ENCODE results near the gene COL20A1.

Gene COL20A1

DNA sequence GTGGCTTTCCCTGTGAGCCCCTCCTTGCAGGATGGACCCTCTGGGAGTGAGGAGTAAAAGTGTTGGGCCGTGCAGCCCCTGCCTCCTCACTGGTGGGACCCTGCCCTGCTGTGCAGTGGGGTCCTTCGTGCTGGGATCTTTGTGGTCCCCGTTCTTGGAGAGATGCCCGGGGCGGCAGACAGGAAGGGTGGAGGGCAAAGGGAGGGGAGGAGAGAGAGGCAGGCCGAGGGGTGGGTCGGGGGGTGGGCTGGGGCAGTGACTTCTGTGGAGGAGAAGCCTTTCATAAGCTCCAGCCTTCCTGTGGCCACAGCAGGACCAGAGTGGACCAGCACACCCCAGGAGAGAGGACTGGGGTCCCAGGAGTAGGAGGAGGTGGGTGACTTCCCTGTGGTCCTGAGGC is at the start of gene COL20A1:
COL20A1 (plus strand) TSS at position 283 of the 400 bp plus-strand sequence. CDS start 1,922 bp downstream, outside the sequence.
- FAIRE-seq: no peak

DNA sequence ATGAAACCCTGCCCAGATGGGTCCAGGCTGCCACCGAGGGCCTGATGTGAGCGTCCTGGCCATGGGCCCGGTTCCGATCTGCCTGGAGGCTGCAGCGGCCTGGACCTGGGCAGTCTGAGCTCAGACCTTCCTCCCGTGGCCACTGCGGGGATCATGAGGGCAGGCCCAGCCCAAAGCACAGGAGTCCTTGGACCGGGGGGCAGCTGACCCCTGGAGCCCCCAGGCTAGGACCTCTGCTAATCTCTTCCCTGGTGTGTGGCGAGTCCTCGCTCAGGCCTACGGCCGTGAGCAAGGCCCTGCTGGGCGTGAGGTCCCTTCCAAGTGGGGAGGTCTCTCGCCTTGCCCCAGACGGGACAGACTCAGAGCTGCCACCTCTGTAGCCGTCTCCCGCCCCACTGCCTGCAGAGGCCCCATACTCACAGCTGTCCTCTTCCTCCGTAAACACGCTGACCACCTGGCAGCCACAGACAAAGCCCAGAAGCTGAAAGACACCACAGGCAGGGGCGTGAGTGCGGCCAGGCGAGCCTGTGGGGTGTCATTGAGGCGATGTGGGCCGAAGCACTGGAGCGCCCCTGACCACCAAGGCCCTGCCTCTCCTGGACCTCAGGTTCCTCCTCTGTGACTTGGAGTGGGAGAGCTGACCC is 49.3 kb upstream of the COL20A1 start:
- FAIRE-seq (no peak), DNase-seq (ENCODE audit: low spot score) (no peak)

More for the DNA sequence above, at the start of gene COL20A1:
- no peak for DNase-seq (ENCODE audit: low spot score)

- no peak for DNase-seq (ENCODE audit: low spot score)
- FAIRE-seq: no peak
Measured at GRCh38 chr20:63244468-63244867, 48.5 kb upstream of the COL20A1 start.

DNA sequence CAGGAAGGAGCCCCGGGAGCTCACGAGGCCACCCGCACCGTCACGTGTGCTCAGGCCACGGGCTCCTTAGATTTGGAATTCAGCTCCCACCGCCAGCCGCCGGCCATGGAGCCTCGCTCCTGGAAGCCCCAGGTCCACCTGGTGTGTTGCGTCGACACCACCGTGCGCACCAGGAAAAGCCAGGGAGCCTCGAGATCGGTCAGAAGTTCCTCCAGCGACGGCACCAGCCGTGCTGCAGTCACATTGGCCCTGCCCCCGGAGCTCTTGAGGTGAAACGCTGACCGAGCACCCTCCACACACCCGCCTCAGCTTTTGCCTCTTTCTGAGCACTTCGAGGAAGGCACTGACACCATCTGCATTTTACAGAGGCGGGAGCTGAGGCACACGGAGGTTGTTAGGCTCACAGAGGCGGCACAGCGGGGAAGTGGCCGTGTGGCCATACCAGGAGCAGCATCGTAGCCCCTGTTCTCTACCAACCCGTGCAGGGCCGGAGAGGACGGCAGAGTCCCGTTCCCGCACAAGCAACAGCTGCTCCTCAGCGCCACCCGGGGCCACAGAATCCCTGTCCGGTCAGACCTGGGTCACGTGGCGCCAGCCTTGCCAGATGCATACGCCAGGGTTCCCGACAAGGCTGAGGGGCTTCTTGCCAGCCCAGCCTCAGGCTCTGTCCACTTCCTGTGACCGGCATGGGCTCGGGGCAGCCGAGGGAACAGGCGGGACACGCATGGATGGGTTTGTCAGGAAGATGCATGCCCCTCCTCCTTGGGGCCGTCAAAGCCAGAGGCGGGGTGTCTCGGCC is 46.3 kb upstream of the COL20A1 start:
- FAIRE-seq: no peak
- no peak for DNase-seq (ENCODE audit: low spot score)

DNA sequence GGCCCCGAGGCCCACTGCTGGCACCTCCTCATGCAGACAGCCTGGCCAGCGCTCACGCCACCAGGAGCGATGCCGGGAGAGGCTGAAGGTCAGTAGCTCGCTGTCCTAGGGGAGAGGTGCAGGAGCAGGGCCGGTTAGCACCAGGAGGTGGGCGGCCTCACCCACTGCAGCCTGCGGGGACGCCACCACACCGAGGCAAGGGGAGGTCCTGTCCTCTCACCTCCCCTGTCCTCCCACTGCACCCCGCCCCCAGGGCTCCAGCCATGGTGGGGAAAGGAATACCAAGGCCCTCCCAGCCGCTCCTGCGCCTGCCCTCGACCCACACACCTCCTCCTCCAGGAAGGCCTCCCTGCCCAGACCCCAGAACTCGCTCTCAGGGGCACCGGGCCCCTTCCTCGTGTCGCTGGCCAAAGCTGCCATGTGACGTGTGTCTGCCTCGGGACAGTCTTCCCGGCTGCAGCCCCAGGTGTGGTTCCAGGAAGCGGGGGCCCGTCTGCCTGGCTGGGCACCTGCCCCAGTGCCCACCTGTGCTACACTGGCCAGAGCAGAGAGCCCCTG is 45.2 kb upstream of the COL20A1 start:
- no peak for DNase-seq (ENCODE audit: low spot score)
- no peak for FAIRE-seq

DNA sequence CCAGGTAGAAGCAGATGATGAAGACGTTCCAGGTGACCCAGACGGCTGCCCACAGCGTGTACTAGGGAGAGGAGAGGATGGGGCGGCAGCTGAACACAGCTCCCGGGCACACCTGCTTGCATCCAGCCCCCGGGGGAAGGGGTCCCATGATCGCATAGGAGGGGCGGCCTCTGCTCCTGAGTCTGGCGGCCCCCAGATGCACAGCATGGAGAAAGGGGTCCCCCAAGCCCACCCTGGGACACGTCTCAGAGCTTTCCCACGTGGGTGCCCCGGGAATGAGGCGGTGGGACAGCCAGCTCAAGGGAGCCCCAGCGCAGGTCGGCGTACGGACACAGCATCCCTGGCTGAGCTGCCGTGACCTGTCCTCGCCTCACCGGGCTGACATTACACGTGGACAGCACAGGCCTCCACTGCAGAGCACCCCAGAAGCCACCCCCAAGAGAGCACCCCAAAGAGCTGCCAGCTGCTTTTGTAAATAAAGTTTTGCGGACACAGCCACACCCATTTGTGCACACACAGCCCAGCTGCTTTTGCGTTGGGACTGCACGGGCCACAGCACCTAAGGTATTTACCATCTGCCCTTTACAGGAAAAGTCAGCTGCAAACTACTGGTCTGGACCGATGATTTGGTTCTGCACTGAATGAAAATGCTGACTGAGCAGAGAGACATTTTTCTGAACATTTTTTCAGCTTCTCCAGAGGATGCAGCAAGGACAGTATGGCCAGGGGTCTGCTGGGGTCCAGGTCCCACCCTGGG is 44.0 kb upstream of the COL20A1 start:
- peak; percentile 77 for DNase-seq (ENCODE audit: low spot score)
- peak; percentile 83 for FAIRE-seq

DNA sequence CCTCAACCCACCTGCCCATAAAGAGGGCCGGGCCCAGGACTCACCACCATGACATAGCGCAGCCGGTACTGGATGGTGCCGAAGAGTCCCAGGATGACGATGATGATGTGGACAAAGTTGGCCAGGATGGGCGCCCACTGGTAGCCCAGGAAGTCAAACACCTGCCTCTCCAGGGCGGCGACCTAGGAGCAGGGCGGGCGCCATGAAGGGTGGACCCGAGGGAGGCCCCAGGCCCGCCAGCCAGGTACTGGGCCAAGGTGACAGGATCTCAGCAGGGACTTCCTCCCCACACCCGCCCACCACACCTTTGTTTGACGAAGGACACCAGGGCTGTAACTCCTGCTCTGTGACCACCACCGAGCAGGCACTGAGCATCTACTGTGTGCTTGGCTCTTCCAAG is 43.1 kb upstream of the COL20A1 start:
- FAIRE-seq: no peak
- no peak for DNase-seq (ENCODE audit: low spot score)

- DNase-seq (ENCODE audit: low spot score): peak; percentile 12
- FAIRE-seq: peak; percentile 61
Measured at GRCh38 chr20:63251350-63251749, 41.6 kb upstream of the COL20A1 start.

DNA sequence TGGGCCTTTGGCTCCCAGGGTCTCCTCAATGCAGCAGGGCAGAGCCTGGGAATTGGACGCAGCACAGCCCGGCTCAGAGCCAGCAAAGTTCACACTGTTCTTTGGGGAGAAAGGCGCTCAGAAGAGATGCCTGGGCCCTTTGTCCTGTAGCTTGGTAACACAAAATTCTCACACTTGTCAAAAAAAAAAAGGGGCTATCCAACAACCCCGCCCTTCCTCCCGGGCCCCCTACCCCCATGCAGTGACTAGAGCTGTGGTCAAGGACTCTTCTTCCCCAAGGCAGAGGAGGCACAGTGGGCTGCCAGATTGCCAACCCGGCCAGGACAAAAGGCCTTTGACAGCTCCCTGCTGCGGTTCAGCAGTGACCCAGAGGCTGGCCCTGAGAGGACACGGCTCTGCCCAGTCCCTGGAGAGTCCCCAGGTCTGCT is 40.7 kb upstream of the COL20A1 start:
- FAIRE-seq: no peak
- no peak for DNase-seq (ENCODE audit: low spot score)

DNA sequence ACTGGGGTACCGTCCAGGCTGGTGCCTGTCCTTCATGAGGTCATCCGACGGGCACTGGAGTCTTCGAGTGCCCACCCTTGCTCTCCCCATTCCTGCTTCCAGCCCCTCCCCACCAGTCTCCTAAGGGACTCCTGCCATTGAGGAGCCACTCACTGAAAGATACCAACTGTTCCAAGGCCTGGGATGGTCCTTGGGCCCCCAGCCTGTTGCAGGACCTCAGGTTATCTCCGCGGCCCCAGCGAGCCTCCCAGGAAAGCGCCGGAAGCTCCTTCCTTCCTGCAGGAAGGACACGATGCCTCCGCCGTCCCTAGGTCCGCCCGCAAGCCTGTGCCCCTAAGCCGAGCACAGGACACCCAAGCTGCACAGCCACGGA is 39.9 kb upstream of the COL20A1 start:
- no peak for DNase-seq (ENCODE audit: low spot score)
- FAIRE-seq: no peak

GRCh38 chr20:63253438-63254231 is 39.4 kb upstream of the COL20A1 start:
- DNase-seq (ENCODE audit: low spot score) (no peak), FAIRE-seq (no peak)

DNA sequence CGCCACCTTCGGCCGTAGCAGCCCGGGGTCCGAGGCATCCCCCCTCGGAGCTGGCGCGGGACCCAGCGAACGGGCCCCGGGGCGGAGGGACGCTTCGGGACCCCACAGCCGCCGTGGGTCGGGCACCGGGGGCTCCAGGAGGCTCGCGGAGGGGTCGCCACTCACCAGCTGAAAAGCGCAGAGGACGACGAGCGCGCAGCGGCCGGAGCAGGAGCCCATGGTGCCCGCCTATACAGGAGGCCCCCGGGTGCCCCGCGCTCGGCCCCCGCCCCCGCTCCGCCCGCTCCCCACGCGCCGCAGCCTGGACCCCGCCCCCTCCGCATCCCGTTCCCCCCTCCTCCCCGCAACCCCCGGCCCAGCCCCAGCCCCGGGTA is 38.8 kb upstream of the COL20A1 start, which contains the start of gene NKAIN4:
NKAIN4 (minus strand) TSS at position 232 of the 374 bp plus-strand sequence; CDS start at position 219, 13 bp downstream.
- FAIRE-seq (no peak), DNase-seq (ENCODE audit: low spot score) (no peak)

- DNase-seq (ENCODE audit: low spot score) (no peak), FAIRE-seq (no peak)
Measured at GRCh38 chr20:63254606-63255384, 38.2 kb upstream of the COL20A1 start.

DNA sequence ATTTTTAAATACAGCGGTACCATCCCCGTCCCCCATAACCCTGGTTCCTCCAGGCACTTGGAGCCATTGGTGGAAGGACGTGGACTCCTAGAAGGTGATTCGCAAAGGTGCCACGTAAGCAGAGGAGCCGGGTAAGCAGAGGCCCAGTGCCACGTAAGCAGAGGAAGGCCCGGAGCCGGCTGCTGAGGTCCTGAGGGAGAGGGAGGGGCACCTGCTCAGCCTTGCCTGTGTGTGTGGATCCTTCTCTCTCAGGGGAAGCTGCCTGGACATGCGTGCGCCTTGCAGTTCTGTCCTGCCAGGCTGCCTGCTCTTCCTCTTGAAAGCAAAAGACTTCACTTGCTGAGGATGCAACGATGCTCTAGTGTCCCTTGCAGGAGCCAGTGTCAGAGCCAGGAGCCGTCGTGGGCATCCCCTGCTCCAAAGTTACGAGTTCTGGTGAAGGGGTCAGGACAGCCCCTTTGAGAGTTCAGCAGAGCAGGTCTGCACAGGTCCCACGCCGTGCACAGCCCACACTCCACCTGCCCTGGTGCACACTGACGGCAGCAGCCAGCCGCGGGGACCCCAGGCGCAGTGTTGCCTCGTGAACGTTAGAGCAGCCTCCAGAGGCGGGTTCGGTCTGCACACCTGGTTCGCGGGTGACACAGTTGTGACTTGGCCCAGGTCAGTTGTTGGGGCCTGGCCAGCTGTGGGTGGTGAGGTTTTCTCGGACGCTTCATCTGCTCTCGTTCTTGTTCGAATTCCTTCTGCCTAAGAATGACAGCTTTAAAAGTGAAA is 36.9 kb upstream of the COL20A1 start:
- FAIRE-seq: no peak

DNA sequence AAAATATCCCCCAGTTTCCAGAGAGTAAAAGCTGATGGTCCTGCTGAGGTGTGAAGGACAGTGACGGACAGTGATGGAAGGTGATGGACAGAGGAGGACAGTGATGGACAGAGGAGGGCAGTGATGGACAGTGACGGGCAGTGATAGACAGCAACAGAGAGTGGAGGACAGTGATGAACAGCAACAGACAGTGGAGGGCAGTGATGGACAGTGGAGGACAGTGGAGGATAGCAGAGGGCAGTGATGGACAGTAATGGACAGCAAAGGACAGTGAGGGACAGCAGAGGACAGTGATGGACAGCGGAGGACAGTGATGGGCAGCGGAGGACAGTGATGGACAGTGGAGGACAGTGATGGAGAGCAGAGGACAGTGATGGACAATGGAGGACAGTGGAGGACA is 36.0 kb upstream of the COL20A1 start:
- DNase-seq (ENCODE audit: low spot score) (no peak), FAIRE-seq (no peak)

More for the DNA sequence above, 36.9 kb upstream of the COL20A1 start:
- DNase-seq (ENCODE audit: low spot score): no peak

- FAIRE-seq: no peak
- DNase-seq (ENCODE audit: low spot score): no peak
Measured at GRCh38 chr20:63257629-63258028, 35.4 kb upstream of the COL20A1 start.

GRCh38 chr20:63258781-63259180 is 34.2 kb upstream of the COL20A1 start:
- FAIRE-seq (no peak), DNase-seq (ENCODE audit: low spot score) (no peak)

DNA sequence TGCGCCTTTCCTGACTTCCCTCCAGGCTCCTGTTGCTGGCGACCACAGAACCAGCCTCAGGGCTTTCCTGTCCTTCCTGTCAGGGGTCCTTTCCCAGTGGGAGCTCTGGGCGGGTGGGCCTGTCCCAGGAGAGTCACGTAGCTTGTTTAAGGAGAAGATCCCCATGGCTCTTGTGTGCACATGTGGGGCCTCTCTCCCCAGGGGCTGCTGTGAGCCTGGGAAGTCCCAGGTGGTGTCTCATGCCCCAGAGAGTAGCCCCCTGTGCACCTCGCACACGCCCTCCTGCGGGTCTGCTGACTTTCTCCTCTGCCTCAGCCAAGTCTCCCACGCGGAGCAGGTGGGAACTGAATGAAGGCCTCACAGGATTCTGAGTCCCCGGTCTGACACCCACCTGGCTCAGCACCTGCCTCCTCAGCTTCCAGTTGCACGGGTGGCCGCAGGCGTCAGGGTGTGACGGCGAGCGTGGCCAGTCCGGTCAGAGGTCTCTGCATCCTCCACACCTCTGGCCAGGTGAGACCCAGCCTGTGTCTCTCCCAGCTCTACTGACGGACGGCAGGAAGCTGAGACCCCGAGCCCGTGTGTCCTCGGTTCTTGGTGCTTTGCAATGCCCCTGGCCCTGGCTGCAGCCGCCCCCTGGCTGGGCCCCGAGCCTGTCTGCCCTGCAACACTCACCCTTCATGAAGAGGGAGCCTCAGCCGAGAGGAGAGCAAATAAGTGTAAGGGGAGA is 33.1 kb upstream of the COL20A1 start:
- no peak for FAIRE-seq

DNA sequence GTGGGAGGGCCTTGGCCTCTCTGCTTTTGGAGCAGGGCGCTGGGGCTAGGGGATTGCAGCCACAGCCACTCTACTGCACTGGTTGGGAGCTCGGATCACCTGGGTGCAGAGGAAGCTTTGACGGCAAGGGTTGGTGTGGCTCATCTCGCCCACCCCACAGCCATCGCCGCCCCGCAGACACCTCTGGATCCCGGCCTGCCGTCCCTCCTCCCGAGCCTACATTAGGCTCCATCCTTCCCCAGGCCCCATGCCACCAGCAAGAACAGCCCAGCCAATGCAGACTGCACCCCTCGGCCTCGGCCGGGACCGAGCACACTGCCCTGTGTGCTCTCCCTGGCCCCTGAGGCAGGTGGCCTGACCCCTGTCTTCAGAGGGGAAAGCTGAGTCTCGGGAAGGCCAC is 32.5 kb upstream of the COL20A1 start:
- FAIRE-seq (no peak), DNase-seq (ENCODE audit: low spot score) (no peak)

More for the DNA sequence above, 33.1 kb upstream of the COL20A1 start:
- DNase-seq (ENCODE audit: low spot score): no peak
